SK-N-SH treated with all-trans-retinoic acid at 6 μM for 48 hours (cell line): Measurements from ENCODE around the gene TRPC6.

Experiments
- ARNTL ChIP-seq: fragments of 450-650 bp; formaldehyde crosslinking; IDR thresholded peaks from 2 replicates; pipeline ENCODE4 v1.5.0; 2020; ENCODE audit warnings: low read depth, mild to moderate bottlenecking, moderate library complexity, borderline replicate concordance
- BACH2 ChIP-seq: fragments of 250-450 bp; sonication (Bioruptor Pico); IDR thresholded peaks from 2 replicates; pipeline ENCODE4 v1.9.0; 2021; ENCODE audit warnings: mild to moderate bottlenecking, borderline replicate concordance
- CSDC2 ChIP-seq: fragments of 250-450 bp; sonication (Bioruptor Pico); IDR thresholded peaks from 2 replicates; pipeline ENCODE4 v1.5.0; 2020; ENCODE audit warnings: mild to moderate bottlenecking, moderate library complexity
- ESRRG ChIP-seq: fragments of 250-450 bp; sonication (Bioruptor Pico); IDR thresholded peaks from 2 replicates; pipeline ENCODE4 v1.6.1; 2021; ENCODE audit warnings: mild to moderate bottlenecking
- GLIS3 ChIP-seq: fragments of 250-450 bp; sonication (Bioruptor Pico); IDR thresholded peaks from 2 replicates; pipeline ENCODE4 v1.5.0; 2020; ENCODE audit warnings: mild to moderate bottlenecking, moderate library complexity
- OSR1 ChIP-seq: fragments of 250-450 bp; sonication (Bioruptor Pico); IDR thresholded peaks from 2 replicates; pipeline ENCODE4 v1.8.0; 2022; ENCODE audit warnings: moderate library complexity, mild to moderate bottlenecking, inconsistent platforms
- PPARA ChIP-seq: fragments of 250-450 bp; sonication (Bioruptor Pico); IDR thresholded peaks from 2 replicates; pipeline ENCODE4 v1.5.0; 2020; ENCODE audit warnings: mild to moderate bottlenecking, borderline replicate concordance
- RARB ChIP-seq: fragments of 250-450 bp; sonication (Bioruptor Pico); IDR thresholded peaks from 2 replicates; pipeline ENCODE4 v1.8.0; 2021; ENCODE audit warnings: mild to moderate bottlenecking, moderate library complexity
- SNAI2 ChIP-seq: fragments of 250-450 bp; sonication (Bioruptor Pico); IDR thresholded peaks from 2 replicates; pipeline ENCODE4 v1.5.0; 2020; ENCODE audit warnings: mild to moderate bottlenecking, moderate library complexity
- ZNF8 ChIP-seq: fragments of 450-650 bp; formaldehyde crosslinking; IDR thresholded peaks from 2 replicates; pipeline ENCODE4 v1.5.0; 2020; ENCODE audit warnings: mild to moderate bottlenecking, moderate library complexity
- TF ChIP-seq, protein P1 (sequence below): fragments of 250-450 bp; sonication (Bioruptor Pico); IDR thresholded peaks from 2 replicates; pipeline ENCODE4 v1.5.0; 2020; ENCODE audit warnings: mild to moderate bottlenecking, moderate library complexity
- TF ChIP-seq, protein P2 (sequence below): fragments of 250-450 bp; sonication (Bioruptor Pico); IDR thresholded peaks from 2 replicates; pipeline ENCODE4 v1.5.1; 2020; ENCODE audit warnings: low read depth, mild to moderate bottlenecking, moderate library complexity

DNA sequence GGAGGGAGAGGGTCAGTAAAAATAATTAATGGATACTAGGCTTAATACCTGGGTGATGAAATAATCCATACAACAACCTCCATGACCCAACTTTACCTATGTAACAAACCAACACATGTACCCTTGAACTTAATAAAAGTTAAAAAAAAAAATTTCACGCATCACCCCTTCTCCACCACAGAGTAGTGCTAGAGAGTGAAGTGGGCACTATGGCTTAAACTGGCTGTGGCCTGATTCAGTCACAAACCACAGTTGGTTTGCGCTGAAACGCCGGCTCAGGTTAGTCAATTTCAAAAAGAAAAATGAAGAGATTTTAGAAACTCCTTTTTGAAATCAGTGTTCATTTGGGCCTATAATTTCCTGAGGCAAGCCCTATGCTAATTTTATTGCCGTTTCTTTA is 144.3 kb downstream of the TRPC6 start:
- TF ChIP-seq ESRRG (CRISPR knock-in tag) (no peak), PPARA (CRISPR knock-in tag) (no peak), GLIS3 (CRISPR knock-in tag) (no peak), ZNF8 (CRISPR knock-in tag) (no peak), ARNTL (CRISPR knock-in tag) (no peak), RARB (no peak), OSR1 (CRISPR knock-in tag) (no peak), SNAI2 (no peak), CSDC2 (CRISPR knock-in tag) (no peak), BACH2 (CRISPR knock-in tag) (no peak)
- TF ChIP-seq, protein P1, sequence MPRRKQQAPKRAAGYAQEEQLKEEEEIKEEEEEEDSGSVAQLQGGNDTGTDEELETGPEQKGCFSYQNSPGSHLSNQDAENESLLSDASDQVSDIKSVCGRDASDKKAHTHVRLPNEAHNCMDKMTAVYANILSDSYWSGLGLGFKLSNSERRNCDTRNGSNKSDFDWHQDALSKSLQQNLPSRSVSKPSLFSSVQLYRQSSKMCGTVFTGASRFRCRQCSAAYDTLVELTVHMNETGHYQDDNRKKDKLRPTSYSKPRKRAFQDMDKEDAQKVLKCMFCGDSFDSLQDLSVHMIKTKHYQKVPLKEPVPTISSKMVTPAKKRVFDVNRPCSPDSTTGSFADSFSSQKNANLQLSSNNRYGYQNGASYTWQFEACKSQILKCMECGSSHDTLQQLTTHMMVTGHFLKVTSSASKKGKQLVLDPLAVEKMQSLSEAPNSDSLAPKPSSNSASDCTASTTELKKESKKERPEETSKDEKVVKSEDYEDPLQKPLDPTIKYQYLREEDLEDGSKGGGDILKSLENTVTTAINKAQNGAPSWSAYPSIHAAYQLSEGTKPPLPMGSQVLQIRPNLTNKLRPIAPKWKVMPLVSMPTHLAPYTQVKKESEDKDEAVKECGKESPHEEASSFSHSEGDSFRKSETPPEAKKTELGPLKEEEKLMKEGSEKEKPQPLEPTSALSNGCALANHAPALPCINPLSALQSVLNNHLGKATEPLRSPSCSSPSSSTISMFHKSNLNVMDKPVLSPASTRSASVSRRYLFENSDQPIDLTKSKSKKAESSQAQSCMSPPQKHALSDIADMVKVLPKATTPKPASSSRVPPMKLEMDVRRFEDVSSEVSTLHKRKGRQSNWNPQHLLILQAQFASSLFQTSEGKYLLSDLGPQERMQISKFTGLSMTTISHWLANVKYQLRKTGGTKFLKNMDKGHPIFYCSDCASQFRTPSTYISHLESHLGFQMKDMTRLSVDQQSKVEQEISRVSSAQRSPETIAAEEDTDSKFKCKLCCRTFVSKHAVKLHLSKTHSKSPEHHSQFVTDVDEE (CRISPR knock-in tag): no peak
- TF ChIP-seq, protein P2, sequence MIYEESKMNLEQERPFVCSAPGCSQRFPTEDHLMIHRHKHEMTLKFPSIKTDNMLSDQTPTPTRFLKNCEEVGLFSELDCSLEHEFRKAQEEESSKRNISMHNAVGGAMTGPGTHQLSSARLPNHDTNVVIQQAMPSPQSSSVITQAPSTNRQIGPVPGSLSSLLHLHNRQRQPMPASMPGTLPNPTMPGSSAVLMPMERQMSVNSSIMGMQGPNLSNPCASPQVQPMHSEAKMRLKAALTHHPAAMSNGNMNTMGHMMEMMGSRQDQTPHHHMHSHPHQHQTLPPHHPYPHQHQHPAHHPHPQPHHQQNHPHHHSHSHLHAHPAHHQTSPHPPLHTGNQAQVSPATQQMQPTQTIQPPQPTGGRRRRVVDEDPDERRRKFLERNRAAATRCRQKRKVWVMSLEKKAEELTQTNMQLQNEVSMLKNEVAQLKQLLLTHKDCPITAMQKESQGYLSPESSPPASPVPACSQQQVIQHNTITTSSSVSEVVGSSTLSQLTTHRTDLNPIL (CRISPR knock-in tag): no peak
